Measurements from ENCODE around the gene ADCY5. TPM values are rescaled to one million over a fixed set of nuclear protein-coding genes. Genes with fewer than 3 reads are reported as not detected.

The ADCY5 gene
- total and polyA plus RNA-seq, 5 donors from 2014 or later, result 0.08 to 0.15 TPM; not detected in 3

DNA sequence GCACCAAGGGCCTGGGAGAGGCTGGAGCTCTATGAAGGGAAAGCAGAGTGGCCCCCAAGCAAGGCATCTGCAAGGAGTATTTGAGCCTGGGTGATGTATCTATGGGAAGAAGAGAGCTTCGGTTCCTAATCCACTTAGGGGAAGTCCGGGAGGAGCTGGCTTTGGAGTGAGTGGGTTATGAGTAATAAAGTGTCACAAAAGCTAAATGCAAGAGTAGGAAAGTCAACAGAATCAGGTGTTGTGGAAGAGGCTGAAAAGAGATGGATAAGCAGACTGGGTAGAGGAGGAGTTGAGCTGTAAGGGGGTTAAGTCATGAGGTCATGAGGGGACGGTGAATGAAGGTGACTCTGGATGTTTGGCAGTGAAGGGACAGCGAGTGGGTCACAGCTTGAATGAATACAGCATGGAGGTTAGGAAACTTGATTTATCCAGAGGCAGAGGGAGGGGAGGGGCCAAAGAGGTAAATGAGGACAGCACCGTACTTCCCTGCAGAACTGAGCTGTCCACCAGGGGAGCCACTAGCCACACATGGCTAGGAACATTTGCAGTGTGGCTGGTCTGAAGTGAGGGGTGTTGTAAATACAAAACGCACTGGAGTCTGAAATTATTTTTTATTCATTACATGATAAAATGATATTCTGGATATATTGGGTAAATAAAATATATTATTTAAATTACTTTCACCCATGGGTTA lies 83.3 kb downstream of the ADCY5 start:
- peaks cover 0 to 4% (median 2%) of the 10 kb centered on the region in 7 donors for H3K9me3 Mint-ChIP-seq
- Histone ChIP-seq H3K4me1 (ENCODE audit: control insufficient read depth, insufficient read depth, low read length, poor library complexity, severe bottlenecking) (no peaks in the 10 kb centered on the region), H3K36me3 (ENCODE audit: control insufficient read depth, insufficient read depth, low read length) (no peaks in the 10 kb centered on the region), H3K27ac (ENCODE audit: insufficient read depth, low read length, poor library complexity, severe bottlenecking) (no peak overlapping the region), H3K9me3 (ENCODE audit: control insufficient read depth in 2 of 2, low read length in 2 of 2) (no peaks in the 10 kb centered on the region), H3K4me3 (ENCODE audit: low read depth, low read length) (no peak overlapping the region), H3K27me3 (ENCODE audit: control insufficient read depth, insufficient read depth, low read length) (no peaks in the 10 kb centered on the region)
- no peaks in the 10 kb centered on the region for H3K36me3 Mint-ChIP-seq
- no peak overlapping the region for H3K27ac Mint-ChIP-seq
- H3K27me3 Mint-ChIP-seq, result peaks cover 6% of the 10 kb centered on the region
- ATAC-seq (ENCODE audit: low read depth in 2 of 2) (no peak), DNase-seq (no peak)
- H3K4me1 Mint-ChIP-seq, result peaks cover 0 to 2% (median 0%) of the 10 kb centered on the region in 4 donors
- no peak overlapping the region for H3K4me3 Mint-ChIP-seq

DNA sequence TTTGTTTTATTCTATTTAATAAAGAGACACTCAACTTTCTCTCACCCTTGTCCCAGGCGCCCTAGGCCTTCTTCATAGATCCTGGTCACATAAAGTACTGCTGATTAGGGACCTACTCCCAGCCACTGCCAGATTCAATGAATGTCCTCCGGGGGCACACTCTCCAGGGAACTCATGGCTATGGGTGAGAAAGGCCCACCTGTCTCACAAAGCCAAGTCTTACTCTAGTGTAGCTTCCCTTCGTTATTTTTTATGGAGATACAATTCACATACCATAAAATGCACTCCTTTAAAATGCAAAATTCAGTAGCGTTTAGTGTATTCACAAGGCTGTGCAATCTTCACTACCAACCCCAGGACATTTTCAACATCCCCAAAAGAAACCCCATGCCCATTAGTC lies 87.8 kb downstream of the ADCY5 start:
- ATAC-seq (ENCODE audit: low read depth in 2 of 2), result no peak
- Histone ChIP-seq H3K36me3 (ENCODE audit: control insufficient read depth, insufficient read depth, low read length) (no peaks in the 10 kb centered on the region), H3K27me3 (ENCODE audit: control insufficient read depth, insufficient read depth, low read length) (no peaks in the 10 kb centered on the region), H3K4me3 (ENCODE audit: low read depth, low read length) (no peak overlapping the region), H3K9me3 (ENCODE audit: control insufficient read depth in 2 of 2, low read length in 2 of 2) (no peaks in the 10 kb centered on the region), H3K4me1 (ENCODE audit: control insufficient read depth, insufficient read depth, low read length, poor library complexity, severe bottlenecking) (no peaks in the 10 kb centered on the region), H3K27ac (ENCODE audit: insufficient read depth, low read length, poor library complexity, severe bottlenecking) (no peak overlapping the region)
- no peak for DNase-seq
- H3K27ac Mint-ChIP-seq, result no peak overlapping the region
- no peak overlapping the region for H3K4me3 Mint-ChIP-seq
- peaks cover 0 to 2% (median 0%) of the 10 kb centered on the region in 7 donors for H3K9me3 Mint-ChIP-seq
- peaks cover 0 to 2% (median 0%) of the 10 kb centered on the region in 4 donors for H3K4me1 Mint-ChIP-seq
- peaks cover 6% of the 10 kb centered on the region for H3K27me3 Mint-ChIP-seq
- H3K36me3 Mint-ChIP-seq, result no peaks in the 10 kb centered on the region

DNA sequence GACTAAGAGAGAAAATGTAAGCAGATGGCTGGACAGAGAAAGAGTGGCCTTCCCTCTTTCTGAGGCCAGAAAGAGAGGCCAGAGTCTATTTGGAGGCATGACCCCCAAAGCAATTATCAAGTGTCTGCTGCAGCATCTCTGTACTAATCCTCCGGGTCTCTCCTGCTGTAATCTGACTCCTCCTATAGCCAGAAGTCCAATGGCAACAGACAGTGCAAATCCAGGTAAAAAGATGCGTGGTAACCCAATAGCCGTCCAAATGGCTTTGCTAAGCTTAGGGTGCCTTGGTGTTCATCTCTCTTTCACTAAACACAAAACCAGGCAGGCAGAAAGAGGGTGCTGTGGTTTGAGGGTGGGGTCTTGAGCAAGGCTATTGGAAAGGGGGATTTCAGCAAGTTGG lies 91.6 kb downstream of the ADCY5 start:
- peaks cover 0 to 7% (median 0%) of the 10 kb centered on the region in 7 donors for H3K9me3 Mint-ChIP-seq
- DNase-seq (no peak), ATAC-seq (ENCODE audit: low read depth in 2 of 2) (no peak)
- H3K27me3 Mint-ChIP-seq, result peaks cover 6% of the 10 kb centered on the region
- H3K4me1 Mint-ChIP-seq, result no peaks in the 10 kb centered on the region
- H3K9me3 ChIP-seq (ENCODE audit: control insufficient read depth in 2 of 2, low read length in 2 of 2), result peaks cover 0 to 2% of the 10 kb centered on the region in 2 experiments
- no peaks in the 10 kb centered on the region for H3K36me3 Mint-ChIP-seq
- no peaks in the 10 kb centered on the region for H3K36me3 ChIP-seq (ENCODE audit: control insufficient read depth, insufficient read depth, low read length)
- no peak overlapping the region for H3K27ac Mint-ChIP-seq
- no peak overlapping the region for H3K4me3 ChIP-seq (ENCODE audit: low read depth, low read length)
- no peaks in the 10 kb centered on the region for H3K4me1 ChIP-seq (ENCODE audit: control insufficient read depth, insufficient read depth, low read length, poor library complexity, severe bottlenecking)
- no peak overlapping the region for H3K27ac ChIP-seq (ENCODE audit: insufficient read depth, low read length, poor library complexity, severe bottlenecking)
- H3K4me3 Mint-ChIP-seq, result no peak overlapping the region
- H3K27me3 ChIP-seq (ENCODE audit: control insufficient read depth, insufficient read depth, low read length), result peaks cover 3% of the 10 kb centered on the region

DNA sequence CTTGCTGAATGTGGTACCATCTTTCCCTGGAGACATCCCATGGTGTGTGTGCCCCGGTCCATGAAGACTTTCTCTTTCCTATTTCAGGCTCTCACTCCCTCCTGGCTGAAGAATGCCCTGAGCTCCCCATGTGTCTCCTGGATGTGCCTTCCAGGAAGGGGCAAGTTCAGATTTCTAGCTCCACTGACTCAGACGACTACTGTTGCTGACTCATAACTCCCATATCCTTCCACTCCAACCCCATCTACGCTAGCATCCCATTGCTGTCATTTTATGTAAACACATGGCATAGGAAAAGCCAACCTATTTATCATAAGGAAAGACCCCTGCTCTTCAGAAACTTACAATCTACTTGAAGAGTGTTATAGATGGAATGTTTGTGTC lies 95.0 kb downstream of the ADCY5 start:
- no peak overlapping the region for H3K4me3 ChIP-seq (ENCODE audit: low read depth, low read length)
- no peaks in the 10 kb centered on the region for H3K36me3 ChIP-seq (ENCODE audit: control insufficient read depth, insufficient read depth, low read length)
- ATAC-seq (ENCODE audit: low read depth in 2 of 2) (no peak), DNase-seq (no peak)
- Mint-ChIP-seq H3K36me3 (no peaks in the 10 kb centered on the region), H3K27ac (no peak overlapping the region), H3K4me3 (no peak overlapping the region), H3K9me3 (peaks cover 0 to 7% (median 0%) of the 10 kb centered on the region in 7 donors), H3K4me1 (no peaks in the 10 kb centered on the region), H3K27me3 (peaks cover 17% of the 10 kb centered on the region)
- H3K27ac ChIP-seq (ENCODE audit: insufficient read depth, low read length, poor library complexity, severe bottlenecking), result no peak overlapping the region
- H3K4me1 ChIP-seq (ENCODE audit: control insufficient read depth, insufficient read depth, low read length, poor library complexity, severe bottlenecking), result no peaks in the 10 kb centered on the region
- peaks cover 0 to 2% of the 10 kb centered on the region in 2 experiments for H3K9me3 ChIP-seq (ENCODE audit: control insufficient read depth in 2 of 2, low read length in 2 of 2)
- peaks cover 3% of the 10 kb centered on the region for H3K27me3 ChIP-seq (ENCODE audit: control insufficient read depth, insufficient read depth, low read length)

DNA sequence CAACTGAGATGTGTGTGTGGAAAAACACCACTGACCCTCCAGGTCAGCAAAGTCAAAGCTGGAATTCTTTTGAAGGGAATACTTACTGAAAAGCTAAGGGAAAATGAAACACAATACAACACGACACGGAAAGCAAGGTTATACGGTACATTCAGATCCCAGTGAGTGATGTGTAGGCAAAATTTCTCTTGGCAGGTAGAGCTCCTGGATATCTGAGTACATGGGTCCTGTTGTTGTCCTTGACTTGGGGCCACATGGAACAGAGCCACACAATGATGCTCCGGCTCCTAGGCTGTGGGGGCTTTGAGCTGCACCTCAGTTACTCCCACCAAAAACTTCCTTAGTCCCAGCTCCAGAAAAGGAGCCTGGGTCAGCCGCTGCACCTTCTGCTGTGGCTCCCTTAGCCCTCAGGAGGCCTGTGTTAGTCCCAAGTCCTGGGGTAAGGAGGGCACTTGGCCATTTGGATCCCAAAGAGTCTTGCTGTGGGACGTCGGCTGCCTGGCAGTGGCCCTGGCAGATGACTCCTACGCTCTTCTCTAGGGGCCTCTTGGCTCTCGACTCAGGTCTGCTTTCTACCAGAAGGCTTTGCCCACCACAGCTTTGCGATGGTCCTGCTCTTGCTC lies 95.6 kb downstream of the ADCY5 start:
- Mint-ChIP-seq H3K27me3 (peaks cover 17% of the 10 kb centered on the region), H3K9me3 (peaks cover 0 to 7% (median 0%) of the 10 kb centered on the region in 7 donors)
- H3K27me3 ChIP-seq (ENCODE audit: control insufficient read depth, insufficient read depth, low read length), result peaks cover 3% of the 10 kb centered on the region

DNA sequence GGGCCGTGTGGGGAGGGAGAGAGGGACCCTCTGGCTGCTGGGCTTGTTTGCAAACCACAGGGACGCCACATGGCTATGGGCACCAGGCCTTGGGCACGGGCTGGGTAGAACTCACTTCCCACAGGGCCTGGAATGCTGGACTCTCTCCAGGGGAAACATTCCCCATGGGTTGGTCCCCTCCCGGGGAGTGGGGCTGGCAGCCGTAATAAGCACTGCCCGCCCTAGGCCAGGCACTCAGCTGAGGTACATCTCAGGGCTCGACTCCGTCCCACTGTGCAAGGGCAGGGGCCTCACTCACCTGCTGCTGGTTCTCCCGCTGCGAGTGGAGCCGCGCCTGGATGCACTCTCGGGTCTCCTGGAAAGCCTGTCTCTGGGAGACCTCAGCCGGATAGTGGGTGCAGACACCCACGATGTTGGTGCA lies 96.7 kb downstream of the ADCY5 start:
- no peaks in the 10 kb centered on the region for H3K4me1 ChIP-seq (ENCODE audit: control insufficient read depth, insufficient read depth, low read length, poor library complexity, severe bottlenecking)
- no peak overlapping the region for H3K4me3 ChIP-seq (ENCODE audit: low read depth, low read length)
- Mint-ChIP-seq H3K27me3 (peaks cover 17% of the 10 kb centered on the region), H3K27ac (no peak overlapping the region), H3K9me3 (peaks cover 0 to 7% (median 0%) of the 10 kb centered on the region in 7 donors), H3K4me3 (no peak overlapping the region), H3K36me3 (no peaks in the 10 kb centered on the region), H3K4me1 (no peaks in the 10 kb centered on the region)
- peaks cover 0 to 2% of the 10 kb centered on the region in 2 experiments for H3K9me3 ChIP-seq (ENCODE audit: control insufficient read depth in 2 of 2, low read length in 2 of 2)
- no peaks in the 10 kb centered on the region for H3K36me3 ChIP-seq (ENCODE audit: control insufficient read depth, insufficient read depth, low read length)
- no peak for DNase-seq
- no peak for ATAC-seq (ENCODE audit: low read depth in 2 of 2)
- no peak overlapping the region for H3K27ac ChIP-seq (ENCODE audit: insufficient read depth, low read length, poor library complexity, severe bottlenecking)
- H3K27me3 ChIP-seq (ENCODE audit: control insufficient read depth, insufficient read depth, low read length), result peaks cover 3% of the 10 kb centered on the region

More for the DNA sequence above, 95.6 kb downstream of the ADCY5 start:
- H3K4me3 ChIP-seq (ENCODE audit: low read depth, low read length), result no peak overlapping the region
- no peaks in the 10 kb centered on the region for H3K4me1 ChIP-seq (ENCODE audit: control insufficient read depth, insufficient read depth, low read length, poor library complexity, severe bottlenecking)
- H3K27ac ChIP-seq (ENCODE audit: insufficient read depth, low read length, poor library complexity, severe bottlenecking), result no peak overlapping the region
- Mint-ChIP-seq H3K4me1 (no peaks in the 10 kb centered on the region), H3K4me3 (no peak overlapping the region), H3K36me3 (no peaks in the 10 kb centered on the region), H3K27ac (no peak overlapping the region)
- H3K36me3 ChIP-seq (ENCODE audit: control insufficient read depth, insufficient read depth, low read length), result no peaks in the 10 kb centered on the region
- peaks cover 0 to 2% of the 10 kb centered on the region in 2 experiments for H3K9me3 ChIP-seq (ENCODE audit: control insufficient read depth in 2 of 2, low read length in 2 of 2)
- no peak for DNase-seq
- no peak for ATAC-seq (ENCODE audit: low read depth in 2 of 2)

DNA sequence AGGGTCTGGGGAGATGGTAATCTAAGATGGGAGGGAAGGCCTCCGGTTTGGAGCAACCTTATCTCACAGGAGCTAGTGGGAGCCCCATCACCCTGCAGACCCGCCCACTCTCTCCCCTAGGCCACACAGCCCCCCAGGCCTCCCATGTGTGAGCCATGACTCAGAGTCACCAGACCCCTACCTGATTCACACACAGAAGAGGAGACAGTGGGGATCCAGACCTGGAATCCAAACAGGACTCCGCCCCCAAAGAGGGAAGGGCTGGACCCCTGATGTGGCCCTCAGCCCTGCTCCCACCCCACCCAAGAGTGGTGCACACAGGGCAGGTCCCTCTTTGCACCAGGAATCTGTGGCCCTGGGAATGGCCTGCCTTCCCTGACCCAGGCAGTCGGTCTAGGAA lies 97.4 kb downstream of the ADCY5 start:
- DNase-seq (no peak), ATAC-seq (ENCODE audit: low read depth in 2 of 2) (no peak)
- Mint-ChIP-seq H3K4me3 (no peak overlapping the region), H3K27ac (no peak overlapping the region), H3K27me3 (peaks cover 20% of the 10 kb centered on the region), H3K36me3 (no peaks in the 10 kb centered on the region), H3K9me3 (peaks cover 0 to 7% (median 0%) of the 10 kb centered on the region in 7 donors), H3K4me1 (no peaks in the 10 kb centered on the region)
- H3K27ac ChIP-seq (ENCODE audit: insufficient read depth, low read length, poor library complexity, severe bottlenecking), result no peak overlapping the region
- peaks cover 0 to 2% of the 10 kb centered on the region in 2 experiments for H3K9me3 ChIP-seq (ENCODE audit: control insufficient read depth in 2 of 2, low read length in 2 of 2)
- peaks cover 3% of the 10 kb centered on the region for H3K27me3 ChIP-seq (ENCODE audit: control insufficient read depth, insufficient read depth, low read length)
- H3K4me3 ChIP-seq (ENCODE audit: low read depth, low read length), result no peak overlapping the region
- no peaks in the 10 kb centered on the region for H3K4me1 ChIP-seq (ENCODE audit: control insufficient read depth, insufficient read depth, low read length, poor library complexity, severe bottlenecking)
- H3K36me3 ChIP-seq (ENCODE audit: control insufficient read depth, insufficient read depth, low read length), result no peaks in the 10 kb centered on the region

DNA sequence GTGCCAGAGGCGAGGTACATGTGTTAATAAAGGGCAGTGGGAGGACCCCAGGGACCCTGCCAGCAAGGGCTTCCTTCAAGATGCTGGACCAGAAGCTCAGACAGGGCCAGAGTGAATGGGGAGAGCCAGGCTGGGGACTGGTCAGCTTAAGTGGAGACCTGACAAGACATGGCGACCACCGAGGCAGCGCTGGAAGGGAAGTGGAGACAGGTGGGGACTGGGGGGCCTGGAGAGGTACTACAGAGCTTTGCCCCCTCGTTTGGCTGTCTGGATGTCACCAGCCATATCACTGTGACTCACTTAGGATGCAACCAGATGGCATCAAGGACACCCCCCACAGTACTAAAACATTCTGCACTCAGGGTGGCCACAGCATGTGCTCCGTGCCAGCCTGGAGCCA lies 97.9 kb downstream of the ADCY5 start:
- peaks cover 20% of the 10 kb centered on the region for H3K27me3 Mint-ChIP-seq
- Histone ChIP-seq H3K4me3 (ENCODE audit: low read depth, low read length) (no peak overlapping the region), H3K27me3 (ENCODE audit: control insufficient read depth, insufficient read depth, low read length) (peaks cover 3% of the 10 kb centered on the region), H3K9me3 (ENCODE audit: control insufficient read depth in 2 of 2, low read length in 2 of 2) (peaks cover 0 to 2% of the 10 kb centered on the region in 2 experiments), H3K4me1 (ENCODE audit: control insufficient read depth, insufficient read depth, low read length, poor library complexity, severe bottlenecking) (no peaks in the 10 kb centered on the region), H3K27ac (ENCODE audit: insufficient read depth, low read length, poor library complexity, severe bottlenecking) (no peak overlapping the region), H3K36me3 (ENCODE audit: control insufficient read depth, insufficient read depth, low read length) (no peaks in the 10 kb centered on the region)
- no peak overlapping the region for H3K4me3 Mint-ChIP-seq
- H3K9me3 Mint-ChIP-seq, result peaks cover 0 to 7% (median 0%) of the 10 kb centered on the region in 7 donors
- no peak for DNase-seq
- H3K4me1 Mint-ChIP-seq, result no peaks in the 10 kb centered on the region
- H3K27ac Mint-ChIP-seq, result no peak overlapping the region
- no peaks in the 10 kb centered on the region for H3K36me3 Mint-ChIP-seq
- ATAC-seq (ENCODE audit: low read depth in 2 of 2), result no peak
